ENCODE data around the gene PLA2R1.

GRCh38 chr2:160108646-160109045, 46.2 kb upstream of the PLA2R1 start:
- TF ChIP-seq EZH2 (IDR thresholded peaks at IDR 0.05; ENCODE audit: low read length, missing control alignments) (no peak), CTCF (conservative IDR thresholded peaks at IDR 0.05 in 1 of 2, IDR thresholded peaks at IDR 0.05 in 1 of 2; ENCODE audit: low read depth in 1 of 2, low read length in 2 of 2) (no peak)

Measured in fibroblast of lung (primary cell).